GM12872 (cell line): ENCODE results near the gene NCCRP1.

Experiments
- CTCF ChIP-seq: IDR thresholded peaks from 3 replicates; pipeline ENCODE4 v1.5.1; 2011; ENCODE audit warnings: low read depth, mild to moderate bottlenecking, low read length, moderate library complexity; ENCODE audit not compliant: insufficient read depth

The NCCRP1 gene

GRCh38 chr19:39217094-39217493, 20.3 kb downstream of the NCCRP1 start:
- no peak for TF ChIP-seq CTCF

- TF ChIP-seq CTCF: no peak
These were observed 21.7 kb downstream of the NCCRP1 start for GRCh38 chr19:39218230-39219007.

- TF ChIP-seq CTCF: no peak
These were observed 27.0 kb downstream of the NCCRP1 start for GRCh38 chr19:39223703-39224279.

GRCh38 chr19:39224910-39225309, 28.1 kb downstream of the NCCRP1 start:
- TF ChIP-seq CTCF: no peak

- no peak for TF ChIP-seq CTCF
These were observed 33.5 kb downstream of the NCCRP1 start for GRCh38 chr19:39230096-39230764.

- TF ChIP-seq CTCF: no peak
These were observed 35.9 kb downstream of the NCCRP1 start for GRCh38 chr19:39232708-39233107.

GRCh38 chr19:39236527-39236926, 39.8 kb downstream of the NCCRP1 start:
- TF ChIP-seq CTCF: no peak
